T-cell (primary cell): Measurements from ENCODE around the gene EXOC3. TPM values are rescaled to one million over a fixed set of nuclear protein-coding genes. Genes with fewer than 3 reads are reported as not detected.

Experiments used
- ATAC-seq, 4 experiments: fragments of 200-7000 bp in 3 of 4; fragments of 150-1000 bp in 1 of 4; cut with Tn5 transposase; replicated peaks in 1 of 4; 1 replicate in 3 of 4; 2 replicates in 1 of 4; pipeline ENCODE4 v1.10.0; 2021; ENCODE audit warnings: moderate library complexity in 3 of 4, mild to moderate bottlenecking in 2 of 4, moderate number of reproducible peaks in 1 of 4
- CTCF ChIA-PET, 2 donors: fragments of 300-600 bp; sonication (Branson Sonifier 250); formaldehyde crosslinking; loops; one replicate each; lab custom pipeline; 2022; ENCODE audit warnings: antibody characterized with exemption in 2 of 2; lab: Charles Lee
- POLR2A ChIA-PET, 2 donors: fragments of 300-600 bp; sonication (Branson Sonifier 250); formaldehyde crosslinking; loops; one replicate each; lab custom pipeline; 2022; ENCODE audit warnings: antibody characterized with exemption in 2 of 2; lab: Charles Lee
- DNase-seq, 35 experiments: peaks; one replicate each; pipeline versions ENCODE4 v3.0.0 to v3.0.0-alpha.2; 2013 to 2023
- H3K27ac ChIP-seq: one replicate; pipeline ENCODE4 v1.5.1; 2013; ENCODE audit warnings: low read length
- H3K27me3 ChIP-seq, 2 experiments: replicated peaks in 1 of 2; 1 replicate in 1 of 2; 2 replicates in 1 of 2; pipeline versions ENCODE4 v1.6.1 to v1.7.0; 2013; ENCODE audit warnings: low read length in 1 of 2, mixed read lengths in 1 of 2; ENCODE audit not compliant: control insufficient read depth in 2 of 2, insufficient read depth in 2 of 2; ENCODE audit errors: extremely low read depth in 1 of 2
- H3K36me3 ChIP-seq, 2 donors: 1 replicate in 1 of 2; 2 replicates in 1 of 2; pipeline versions ENCODE4 v1.6.1 to v1.7.0; 2013; ENCODE audit warnings: low read length in 1 of 2; ENCODE audit not compliant: control insufficient read depth in 2 of 2, insufficient read depth in 1 of 2; ENCODE audit errors: extremely low read depth in 1 of 2
- H3K4me1 ChIP-seq, 2 experiments: 1 replicate in 1 of 2; 2 replicates in 1 of 2; pipeline versions ENCODE4 v1.6.1 to v1.7.0; 2013; ENCODE audit warnings: low read length in 2 of 2, mixed read lengths in 1 of 2; ENCODE audit not compliant: insufficient read depth in 2 of 2, control insufficient read depth in 1 of 2; ENCODE audit errors: extremely low read depth in 1 of 2
- H3K4me3 ChIP-seq, 2 donors: 1 replicate in 1 of 2; 2 replicates in 1 of 2; pipeline versions ENCODE4 v1.5.1 to v1.7.0; 2013; ENCODE audit warnings: mild to moderate bottlenecking in 2 of 2, low read length in 1 of 2, moderate library complexity in 1 of 2; ENCODE audit not compliant: control insufficient read depth in 1 of 2; ENCODE audit errors: extremely low read depth in 1 of 2
- H3K9me3 ChIP-seq: 2 replicates; pipeline ENCODE4 v1.7.0; 2013
- H3K27ac Mint-ChIP-seq, 2 donors: one replicate each; pipeline ENCODE4 v1.8.0; 2020 to 2021; ENCODE audit warnings: mild to moderate bottlenecking in 2 of 2, mixed read lengths in 2 of 2
- H3K27me3 Mint-ChIP-seq, 2 donors: one replicate each; pipeline ENCODE4 v1.8.0; 2021 to 2022; ENCODE audit warnings: mixed read lengths in 2 of 2
- H3K36me3 Mint-ChIP-seq: one replicate; pipeline ENCODE4 v1.8.0; 2021; ENCODE audit warnings: mixed read lengths
- H3K4me1 Mint-ChIP-seq, 3 donors: one replicate each; pipeline ENCODE4 v1.8.0; 2020 to 2022; ENCODE audit warnings: mixed read lengths in 3 of 3, mild to moderate bottlenecking in 1 of 3
- H3K4me3 Mint-ChIP-seq, 3 donors: one replicate each; pipeline ENCODE4 v1.8.0; 2020 to 2022; ENCODE audit warnings: mild to moderate bottlenecking in 3 of 3, mixed read lengths in 3 of 3, moderate library complexity in 3 of 3
- H3K9me3 Mint-ChIP-seq, 3 donors: one replicate each; pipeline ENCODE4 v1.8.0; 2020 to 2022; ENCODE audit warnings: mixed read lengths in 3 of 3
- WGBS: methylation state at CpG from one replicate; pipeline ENCODE4 v1.1.5; 2013; ENCODE audit warnings: missing lambda C conversion rate; ENCODE audit not compliant: insufficient coverage; 5-methylcytosine and 5-hydroxymethylcytosine counted together
- total RNA-seq, 35 experiments: library from RNA in 6 of 35; stranded (reverse) in 6 of 35; fragments of 120-200 nt in 1 of 35; gene quantifications; one replicate each; pipeline versions ENCODE4 v1.2.1 to v1.2.4 and lab custom pipeline; 2013 to 2026

EXOC3 gene
- total RNA-seq, 5 donors from 2014 or later (not counting 1 experiment from before 2014, with no cell fraction given): 81.6 to 99.8 (median 84.2) TPM

DNA sequence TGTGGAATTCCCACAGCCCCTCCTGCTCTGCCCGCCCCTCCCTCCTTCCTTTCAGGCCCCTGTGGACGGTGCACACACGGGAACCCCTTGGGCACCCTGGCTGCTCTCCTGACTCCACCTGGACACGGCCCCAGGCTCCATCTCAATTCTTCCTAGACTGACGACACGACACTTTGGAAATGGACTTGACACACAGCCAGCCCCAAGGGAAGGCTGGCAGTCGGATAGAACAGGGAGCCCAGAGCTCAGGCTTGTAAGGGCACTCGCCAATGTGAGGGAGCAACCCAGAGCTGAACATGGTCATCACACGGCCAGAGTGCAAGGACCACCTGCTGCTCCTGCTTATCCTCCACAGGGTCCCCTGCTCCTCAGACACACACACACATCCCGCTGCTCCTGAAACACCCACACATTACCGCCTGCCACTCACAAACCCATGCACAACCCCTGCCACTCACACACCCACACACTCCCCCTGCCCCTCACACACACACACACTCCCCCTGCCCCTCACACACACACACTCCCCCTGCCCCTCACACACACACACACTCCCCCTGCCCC is 72.4 kb downstream of the EXOC3 start:
- DNase-seq: no peak
- no peak overlapping the region for H3K4me3 ChIP-seq
- Mint-ChIP-seq H3K4me3 (no peak overlapping the region), H3K9me3 (peaks cover 0 to 10% (median 0%) of the 10 kb centered on the region in 3 donors), H3K4me1 (no peaks in the 10 kb centered on the region), H3K27me3 (peaks cover 24 to 33% of the 10 kb centered on the region in 2 donors), H3K27ac (no peak overlapping the region), H3K36me3 (no peaks in the 10 kb centered on the region)
- ChIA-PET CTCF (no interaction called here), POLR2A (no interaction called here)
- WGBS: 60% methylated on average over 10 of the region's 11 CpGs
- no peaks in the 10 kb centered on the region for H3K4me1 ChIP-seq
- H3K27me3 ChIP-seq: peaks cover 0 to 68% of the 10 kb centered on the region in 2 experiments
- no peak for ATAC-seq
- no peak overlapping the region for H3K27ac ChIP-seq
- no peaks in the 10 kb centered on the region for H3K9me3 ChIP-seq
- no peaks in the 10 kb centered on the region for H3K36me3 ChIP-seq

DNA sequence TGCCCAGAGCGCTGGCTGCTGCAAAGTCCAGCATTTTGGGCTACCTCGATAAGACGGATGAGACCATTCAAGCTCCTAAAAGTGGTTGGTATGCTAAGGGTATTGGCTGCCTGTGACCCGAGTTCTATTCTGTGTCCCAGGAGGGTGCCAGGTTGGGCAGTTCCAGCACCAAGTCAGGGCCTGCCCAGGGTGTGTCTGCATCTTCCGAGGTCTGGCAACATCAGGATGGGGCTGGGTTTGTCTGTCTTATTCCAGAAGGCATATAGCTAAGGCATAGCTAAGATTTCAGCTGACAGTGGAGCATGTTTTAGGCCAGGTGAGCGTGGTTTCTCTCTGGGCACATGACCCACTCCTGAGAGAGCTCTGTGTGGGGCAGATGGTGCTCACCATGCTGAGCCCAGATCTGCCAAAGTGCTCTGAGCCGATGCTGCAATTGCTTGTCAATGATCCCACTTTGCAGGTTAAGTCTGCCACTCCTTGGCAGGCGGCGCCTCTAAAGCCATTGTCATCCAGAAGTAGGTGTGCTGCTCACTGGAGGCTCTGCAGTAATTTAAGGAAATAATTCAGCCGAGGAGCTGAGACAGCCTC is 73.5 kb downstream of the EXOC3 start:
- H3K36me3 ChIP-seq: no peaks in the 10 kb centered on the region
- Mint-ChIP-seq H3K4me1 (no peaks in the 10 kb centered on the region), H3K36me3 (no peaks in the 10 kb centered on the region), H3K4me3 (no peak overlapping the region), H3K9me3 (peaks cover 0 to 10% (median 0%) of the 10 kb centered on the region in 3 donors), H3K27ac (no peak overlapping the region), H3K27me3 (peaks cover 28 to 42% of the 10 kb centered on the region in 2 donors)
- no peak overlapping the region for H3K27ac ChIP-seq
- CTCF ChIA-PET: no interaction called here
- DNase-seq (no peak), ATAC-seq (no peak)
- peaks cover 0 to 75% of the 10 kb centered on the region in 2 experiments for H3K27me3 ChIP-seq
- 87% methylated on average over 6 of the region's 10 CpGs for WGBS
- no peak overlapping the region for H3K4me3 ChIP-seq
- no peaks in the 10 kb centered on the region for H3K4me1 ChIP-seq
- no peaks in the 10 kb centered on the region for H3K9me3 ChIP-seq
- POLR2A ChIA-PET: no interaction called here

Other genes with a start within 250 kb of the EXOC3 start
- gene CCDC127, start 225.0 kb upstream of the EXOC3 start, total RNA-seq: 1 to 10 TPM; 2.5 to 9.8 (median 6.3) TPM
- gene SDHA, start 224.9 kb upstream of the EXOC3 start, total RNA-seq: 100 to 1,000 TPM; 122 to 209 (median 140) TPM
- 100 to 1,000 TPM in 1 of 5 donors, 10 to 100 TPM in 4; 61.0 to 104 (median 92.6) TPM for gene PDCD6, start 171.5 kb upstream of the EXOC3 start, total RNA-seq
- gene AHRR, start 121.5 kb upstream of the EXOC3 start, total RNA-seq: 10 to 100 TPM in 1 of 5 donors, 1 to 10 TPM in 3, under 1 TPM in 1; 0.55 to 13.5 (median 3.4) TPM
- 1 to 10 TPM; 1.9 to 3.5 (median 2.5) TPM for gene SLC9A3, start 81.3 kb downstream of the EXOC3 start, total RNA-seq
- gene CEP72, start 169.2 kb downstream of the EXOC3 start, total RNA-seq: 10 to 100 TPM; 13.9 to 25.8 (median 23.6) TPM